ENCODE data around the gene GDNF. TPM values are rescaled to one million over a fixed set of nuclear protein-coding genes. Genes with fewer than 3 reads are reported as not detected.

GDNF gene
- polyA plus RNA-seq, 6 donors from 2014 or later: not detected

DNA sequence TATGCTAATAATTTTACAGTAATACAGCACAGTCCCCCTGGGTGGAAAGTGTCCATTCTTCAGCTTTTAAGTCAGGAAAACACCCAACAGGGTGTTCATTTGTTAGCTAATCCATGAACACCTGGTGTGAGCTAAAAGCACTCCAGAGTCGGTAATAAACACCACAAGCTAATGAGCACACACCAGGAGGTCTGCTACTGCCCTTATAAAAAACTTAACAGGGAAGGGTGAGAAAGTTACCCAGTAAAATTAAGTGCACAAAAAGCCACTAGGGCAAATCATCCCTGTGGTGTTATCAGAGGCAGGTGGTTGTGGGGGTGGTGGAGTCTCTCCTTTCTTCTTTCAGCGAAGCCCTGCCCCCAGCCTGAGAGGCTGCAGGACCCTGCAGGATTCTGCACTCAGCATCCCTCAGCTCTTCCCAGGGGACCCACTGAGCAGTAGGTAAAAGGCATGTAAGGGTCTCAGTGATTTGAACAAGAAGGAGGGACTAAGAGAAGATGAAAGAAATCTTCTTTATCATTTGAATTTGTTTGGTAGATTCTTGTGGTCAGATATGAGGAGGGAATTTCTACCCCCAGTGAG is 14.4 kb downstream of the GDNF start:
- no peak for ATAC-seq (ENCODE audit: low read depth in 2 of 2)
- no peak for DNase-seq
- no peaks in the 10 kb centered on the region for H3K4me1 Mint-ChIP-seq
- H3K9me3 Mint-ChIP-seq: no peaks in the 10 kb centered on the region
- H3K27me3 Mint-ChIP-seq: peaks cover 22 to 38% (median 23%) of the 10 kb centered on the region in 3 donors
- no peaks in the 10 kb centered on the region for H3K36me3 Mint-ChIP-seq
- peak overlapping the region in 1 of 8 donors; percentile 13 for H3K4me3 Mint-ChIP-seq
- no peak overlapping the region for H3K27ac Mint-ChIP-seq

- H3K4me1 Mint-ChIP-seq: no peaks in the 10 kb centered on the region
- peaks cover 9 to 24% (median 18%) of the 10 kb centered on the region in 3 donors for H3K27me3 Mint-ChIP-seq
- no peak overlapping the region for H3K4me3 Mint-ChIP-seq
- H3K36me3 Mint-ChIP-seq: no peaks in the 10 kb centered on the region
- ATAC-seq (ENCODE audit: low read depth in 2 of 2) (no peak), DNase-seq (no peak)
- no peak overlapping the region for H3K27ac Mint-ChIP-seq
- no peaks in the 10 kb centered on the region for H3K9me3 Mint-ChIP-seq
Measured at GRCh38 chr5:37823433-37824152, 16.2 kb downstream of the GDNF start.

GRCh38 chr5:37816883-37817282 is 23.0 kb downstream of the GDNF start:
- Mint-ChIP-seq H3K4me3 (no peak overlapping the region), H3K27ac (peak overlapping the region in 1 of 6 donors; percentile 70), H3K27me3 (peaks cover 4 to 18% (median 10%) of the 10 kb centered on the region in 3 donors), H3K36me3 (no peaks in the 10 kb centered on the region), H3K9me3 (peaks cover 0 to 3% (median 0%) of the 10 kb centered on the region in 7 donors), H3K4me1 (no peaks in the 10 kb centered on the region)
- DNase-seq: no peak
- no peak for ATAC-seq (ENCODE audit: low read depth in 2 of 2)

- no peak for ATAC-seq (ENCODE audit: low read depth in 2 of 2)
- no peaks in the 10 kb centered on the region for H3K36me3 Mint-ChIP-seq
Measured at GRCh38 chr5:37816331-37816730, 23.5 kb downstream of the GDNF start.

DNA sequence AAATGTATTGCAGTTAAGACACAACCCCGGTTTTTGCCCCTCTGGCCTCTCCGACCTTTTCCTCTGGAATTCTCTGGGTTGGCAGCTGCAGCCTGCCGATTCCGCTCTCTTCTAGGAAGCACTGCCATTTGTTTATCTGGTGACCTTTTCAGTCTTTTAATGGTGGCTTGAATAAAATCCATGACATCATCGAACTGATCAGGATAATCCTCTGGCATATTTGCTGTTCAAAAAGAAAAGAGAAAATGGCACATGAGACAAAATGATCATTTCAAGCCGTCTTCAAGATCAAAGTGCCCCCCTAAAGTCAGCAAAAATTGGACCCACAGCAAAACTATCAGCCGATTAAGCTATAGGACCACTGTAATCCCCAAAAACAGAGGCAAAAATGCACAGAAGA is 23.9 kb downstream of the GDNF start:
- DNase-seq: no peak
- H3K27me3 Mint-ChIP-seq: peaks cover 4 to 18% (median 10%) of the 10 kb centered on the region in 3 donors
- H3K27ac Mint-ChIP-seq: peak overlapping the region in 2 of 6 donors; percentile 39 to 67
- no peaks in the 10 kb centered on the region for H3K4me1 Mint-ChIP-seq
- H3K4me3 Mint-ChIP-seq: no peak overlapping the region
- no peak for ATAC-seq (ENCODE audit: low read depth in 2 of 2)
- H3K36me3 Mint-ChIP-seq: no peaks in the 10 kb centered on the region
- peaks cover 0 to 3% (median 0%) of the 10 kb centered on the region in 7 donors for H3K9me3 Mint-ChIP-seq

More at GRCh38 chr5:37816331-37816730, 23.5 kb downstream of the GDNF start:
- no peak overlapping the region for H3K4me3 Mint-ChIP-seq
- H3K27ac Mint-ChIP-seq: peak overlapping the region in 1 of 6 donors; percentile 70
- H3K27me3 Mint-ChIP-seq: peaks cover 4 to 18% (median 10%) of the 10 kb centered on the region in 3 donors
- H3K4me1 Mint-ChIP-seq: no peaks in the 10 kb centered on the region
- DNase-seq: no peak
- peaks cover 0 to 3% (median 0%) of the 10 kb centered on the region in 7 donors for H3K9me3 Mint-ChIP-seq

DNA sequence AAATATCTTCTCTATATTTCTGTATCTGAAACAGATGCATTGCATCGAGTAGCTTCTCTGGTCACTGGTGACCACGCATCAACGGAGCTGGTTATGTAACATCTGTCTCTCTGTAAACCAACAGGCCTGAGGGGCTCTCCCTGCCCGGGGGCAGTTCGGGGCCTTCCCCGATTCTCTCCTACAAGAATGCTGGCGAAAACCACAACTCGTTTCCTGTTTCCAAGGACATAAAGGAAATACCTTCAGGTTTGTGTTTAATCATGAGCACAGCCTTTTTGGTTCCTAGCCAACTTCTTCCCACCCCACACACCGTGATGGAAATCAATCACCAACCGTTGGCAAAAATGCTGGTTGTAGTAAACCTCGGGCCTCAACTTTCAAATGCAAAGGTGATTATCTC is 25.1 kb downstream of the GDNF start:
- Mint-ChIP-seq H3K4me1 (no peaks in the 10 kb centered on the region), H3K9me3 (peaks cover 0 to 3% (median 0%) of the 10 kb centered on the region in 7 donors), H3K27ac (no peak overlapping the region), H3K27me3 (peaks cover 0 to 18% (median 15%) of the 10 kb centered on the region in 3 donors), H3K36me3 (no peaks in the 10 kb centered on the region), H3K4me3 (no peak overlapping the region)
- DNase-seq (no peak), ATAC-seq (ENCODE audit: low read depth in 2 of 2) (no peak)

DNA sequence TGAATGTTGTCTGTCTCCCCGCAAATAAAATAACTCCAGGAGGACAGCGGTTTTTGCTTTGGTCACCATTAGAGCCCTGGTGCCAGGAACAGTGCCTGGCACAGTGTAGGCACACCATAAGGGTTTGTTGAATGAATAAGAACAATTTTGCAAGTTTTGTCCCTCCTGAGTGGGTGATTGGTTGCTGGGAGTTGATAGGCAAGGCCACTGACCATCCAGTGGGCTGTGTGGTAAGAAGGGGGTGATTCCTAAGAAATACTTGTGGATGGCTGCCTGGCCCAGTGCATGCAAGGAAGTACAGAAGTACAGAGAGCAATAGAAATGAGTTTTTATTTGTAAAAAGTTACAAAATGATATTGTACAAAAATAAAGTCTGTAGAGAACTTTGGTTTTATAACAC is 27.5 kb downstream of the GDNF start:
- ATAC-seq (ENCODE audit: low read depth in 2 of 2): no peak
- Mint-ChIP-seq H3K36me3 (no peaks in the 10 kb centered on the region), H3K4me1 (no peaks in the 10 kb centered on the region), H3K27me3 (peaks cover 0 to 16% (median 9%) of the 10 kb centered on the region in 3 donors), H3K27ac (no peak overlapping the region), H3K9me3 (peaks cover 0 to 4% (median 0%) of the 10 kb centered on the region in 7 donors), H3K4me3 (no peak overlapping the region)
- no peak for DNase-seq

GRCh38 chr5:37811866-37812265 is 28.0 kb downstream of the GDNF start:
- no peaks in the 10 kb centered on the region for H3K36me3 Mint-ChIP-seq
- H3K4me3 Mint-ChIP-seq: no peak overlapping the region
- peaks cover 0 to 21% (median 9%) of the 10 kb centered on the region in 3 donors for H3K27me3 Mint-ChIP-seq

DNA sequence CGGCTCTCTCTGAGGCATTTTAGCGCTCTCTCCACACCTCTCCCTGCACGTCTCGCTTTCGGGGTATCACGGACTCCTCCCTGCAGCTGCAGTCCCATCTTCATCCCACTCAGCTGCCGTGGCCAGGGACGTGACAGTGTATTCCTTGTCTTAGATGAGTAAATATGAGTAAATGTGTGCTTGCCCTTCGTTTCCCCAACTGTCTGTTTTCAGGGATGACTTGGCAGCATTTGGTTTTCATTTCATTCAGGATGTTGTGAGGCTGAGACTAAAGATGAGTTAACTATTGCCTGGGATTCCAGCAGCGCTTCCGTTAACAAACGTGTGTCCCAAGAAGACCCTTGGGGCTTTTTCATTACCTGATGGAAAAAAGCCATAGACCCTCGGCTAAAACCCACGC is 29.5 kb downstream of the GDNF start:
- no peaks in the 10 kb centered on the region for H3K4me1 Mint-ChIP-seq
- no peak overlapping the region for H3K4me3 Mint-ChIP-seq
- no peak overlapping the region for H3K27ac Mint-ChIP-seq
- DNase-seq: no peak
- peaks cover 0 to 29% (median 15%) of the 10 kb centered on the region in 3 donors for H3K27me3 Mint-ChIP-seq
- ATAC-seq (ENCODE audit: low read depth in 2 of 2): no peak
- H3K36me3 Mint-ChIP-seq: no peaks in the 10 kb centered on the region
- peaks cover 0 to 11% (median 3%) of the 10 kb centered on the region in 7 donors for H3K9me3 Mint-ChIP-seq

More at GRCh38 chr5:37811866-37812265, 28.0 kb downstream of the GDNF start:
- no peak overlapping the region for H3K27ac Mint-ChIP-seq
- H3K4me1 Mint-ChIP-seq: no peaks in the 10 kb centered on the region
- peaks cover 0 to 5% (median 3%) of the 10 kb centered on the region in 7 donors for H3K9me3 Mint-ChIP-seq
- no peak for ATAC-seq (ENCODE audit: low read depth in 2 of 2)
- no peak for DNase-seq

DNA sequence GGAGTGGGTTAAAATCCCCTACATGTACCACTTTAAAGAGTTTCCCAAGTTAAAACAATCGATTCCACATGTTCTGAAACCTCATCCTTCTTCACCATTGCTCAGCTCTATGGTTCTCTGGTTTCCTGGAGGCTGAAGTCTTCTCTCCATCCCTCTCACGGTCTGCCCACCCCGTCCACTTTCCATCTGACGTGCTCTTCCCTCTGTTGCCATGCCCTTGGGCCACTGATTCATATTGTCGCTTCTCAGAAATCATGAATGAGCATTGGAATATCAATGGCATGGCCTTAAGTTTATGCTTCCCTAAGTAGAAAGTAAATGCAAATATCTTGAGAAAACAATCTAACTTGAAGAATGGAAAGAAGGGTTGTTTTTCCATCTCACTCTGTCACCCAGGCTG is 30.9 kb downstream of the GDNF start:
- no peak for ATAC-seq (ENCODE audit: low read depth in 2 of 2)
- Mint-ChIP-seq H3K27ac (no peak overlapping the region), H3K4me1 (no peaks in the 10 kb centered on the region)

DNA sequence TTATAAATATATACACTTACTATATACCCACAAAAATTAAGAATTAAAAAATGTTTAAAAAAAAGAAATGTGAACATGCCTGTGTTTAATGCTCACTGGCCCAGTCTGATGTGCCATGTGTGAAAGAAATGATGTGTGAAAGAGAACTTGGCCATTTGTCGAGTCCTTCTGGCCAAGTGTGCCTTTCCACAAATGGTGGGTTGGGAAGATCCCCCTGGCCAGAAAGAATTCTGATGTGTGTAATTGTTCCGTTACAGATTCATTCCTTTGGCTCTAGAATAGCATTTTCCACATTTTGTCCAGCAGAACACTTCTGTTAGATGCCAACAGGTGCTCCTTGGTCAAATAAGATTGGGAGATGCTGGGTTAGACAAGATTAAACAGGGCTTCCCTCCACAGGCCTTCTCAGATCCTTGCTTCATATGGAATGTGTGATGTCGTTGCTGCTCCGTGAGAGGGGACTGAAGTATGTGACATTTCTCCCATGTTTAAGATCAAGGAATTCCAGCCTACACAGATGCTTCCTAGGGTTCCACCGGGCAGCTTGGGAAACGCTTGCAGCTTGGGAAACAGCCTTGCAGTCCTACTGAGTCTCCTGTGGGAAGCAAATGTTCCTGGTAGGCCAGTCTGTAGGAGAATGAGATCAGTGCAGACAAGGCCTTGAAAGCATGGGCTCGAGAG is 32.1 kb downstream of the GDNF start:
- Mint-ChIP-seq H3K4me1 (no peaks in the 10 kb centered on the region), H3K36me3 (no peaks in the 10 kb centered on the region), H3K27ac (no peak overlapping the region), H3K9me3 (peaks cover 0 to 12% (median 3%) of the 10 kb centered on the region in 7 donors), H3K27me3 (peaks cover 0 to 29% (median 11%) of the 10 kb centered on the region in 3 donors), H3K4me3 (no peak overlapping the region)
- ATAC-seq (ENCODE audit: low read depth in 2 of 2): no peak
- DNase-seq: no peak

More for the DNA sequence above, 30.9 kb downstream of the GDNF start:
- Mint-ChIP-seq H3K36me3 (no peaks in the 10 kb centered on the region), H3K4me3 (no peak overlapping the region), H3K27me3 (peaks cover 0 to 32% (median 11%) of the 10 kb centered on the region in 3 donors), H3K9me3 (peaks cover 0 to 12% (median 3%) of the 10 kb centered on the region in 7 donors)
- no peak for DNase-seq

DNA sequence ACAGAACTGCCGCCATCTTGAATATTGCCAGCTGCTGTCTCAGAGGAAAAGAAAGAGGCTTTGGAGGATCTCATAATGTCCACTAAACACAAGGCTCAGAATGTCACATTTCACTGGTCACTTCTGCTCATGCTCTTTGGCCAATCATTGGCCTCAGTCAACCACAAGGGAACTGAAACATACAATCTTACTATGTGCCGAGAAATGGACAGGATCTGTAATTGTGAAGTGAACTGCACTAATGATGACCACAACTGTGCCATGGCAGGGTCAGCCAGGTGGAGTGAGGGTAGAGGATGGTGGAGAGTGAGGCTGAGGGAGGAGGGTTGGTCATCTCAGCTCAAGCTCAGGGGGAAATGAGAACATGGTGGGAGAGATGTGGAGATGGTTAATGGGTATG is 32.8 kb downstream of the GDNF start:
- Mint-ChIP-seq H3K36me3 (no peaks in the 10 kb centered on the region), H3K27ac (peak overlapping the region in 1 of 6 donors; percentile 90), H3K4me3 (no peak overlapping the region), H3K9me3 (peaks cover 0 to 12% (median 4%) of the 10 kb centered on the region in 7 donors), H3K4me1 (no peaks in the 10 kb centered on the region), H3K27me3 (peaks cover 0 to 28% (median 11%) of the 10 kb centered on the region in 3 donors)
- ATAC-seq (ENCODE audit: low read depth in 2 of 2) (no peak), DNase-seq (no peak)

DNA sequence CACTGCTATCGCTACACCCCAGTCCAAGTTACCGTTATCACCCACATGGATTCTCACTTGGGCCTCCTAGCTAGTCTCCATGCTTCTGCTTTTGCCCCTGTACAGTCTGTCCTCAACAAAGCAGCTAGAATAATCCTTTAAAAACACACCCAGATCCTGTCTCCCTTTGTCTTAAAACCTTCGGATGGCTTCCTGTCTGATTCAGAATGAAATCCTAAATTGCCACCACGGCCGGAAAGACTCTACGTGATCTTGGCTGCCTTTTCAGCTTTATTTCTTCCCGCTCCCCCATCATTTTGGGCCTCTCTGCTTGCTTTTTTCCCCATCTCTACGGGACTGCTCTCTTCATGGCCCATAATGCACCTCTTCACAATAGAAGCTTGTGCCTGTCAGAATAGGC is 33.4 kb downstream of the GDNF start:
- ATAC-seq (ENCODE audit: low read depth in 2 of 2) (no peak), DNase-seq (no peak)
- Mint-ChIP-seq H3K27me3 (peaks cover 0 to 28% (median 11%) of the 10 kb centered on the region in 3 donors), H3K27ac (no peak overlapping the region), H3K4me1 (no peaks in the 10 kb centered on the region), H3K9me3 (peaks cover 0 to 12% (median 4%) of the 10 kb centered on the region in 7 donors), H3K4me3 (no peak overlapping the region), H3K36me3 (no peaks in the 10 kb centered on the region)

Measured in naive B cell (primary cell).